Measurements from ENCODE around the gene PEAR1. TPM values are rescaled to one million over a fixed set of nuclear protein-coding genes. Genes with fewer than 3 reads are reported as not detected.

Gene PEAR1
- polyA plus RNA-seq, 1 of the 3 experiments (the other 2 are of a cell fraction): 1.2 TPM

DNA sequence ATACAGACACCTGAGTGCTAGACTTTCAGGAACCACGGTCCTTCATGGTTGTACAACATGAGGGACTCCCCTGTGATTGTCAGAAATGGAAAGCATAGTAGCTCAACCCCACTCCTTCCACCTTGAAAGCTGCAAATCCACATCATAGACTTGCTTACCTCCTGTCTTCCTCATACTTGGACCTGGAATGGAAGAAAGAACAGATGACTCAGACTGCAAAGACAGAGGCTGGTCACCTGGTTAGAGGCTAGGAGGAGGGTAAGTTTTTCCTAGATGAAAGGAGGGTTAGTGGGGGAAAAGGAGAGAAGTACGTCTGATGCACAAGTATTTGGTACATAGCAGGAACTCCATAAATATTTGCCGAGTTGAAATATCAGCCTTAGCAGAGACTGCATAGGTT is 64.1 kb downstream of the PEAR1 start:
- Histone ChIP-seq H3K9ac (no peak overlapping the region), H3K4me2 (no peak overlapping the region), H2AFZ (ENCODE audit: low read depth) (no peak overlapping the region), H3K4me1 (ENCODE audit: control insufficient read depth in 1 of 2, insufficient read depth in 2 of 2, low read depth in 1 of 2, low read length in 1 of 2) (peaks cover 0 to 7% of the 10 kb centered on the region in 2 experiments; a peak in 2 of 4 replicates), H3K27ac (ENCODE audit: low read depth in 2 of 2, low read length in 1 of 2) (no peak overlapping the region), H3K4me3 (ENCODE audit: low read depth in 2 of 2, low read length in 1 of 2) (no peak overlapping the region), H3K27me3 (ENCODE audit: insufficient read depth) (no peaks in the 10 kb centered on the region), H4K20me1 (ENCODE audit: insufficient read depth) (no peaks in the 10 kb centered on the region), H3K79me2 (ENCODE audit: insufficient read depth) (no peaks in the 10 kb centered on the region), H3K36me3 (replicated peaks in 1 of 2; ENCODE audit: control insufficient read depth in 1 of 2, insufficient read depth in 2 of 2, low read length in 1 of 2) (peaks cover 42 to 76% of the 10 kb centered on the region in 2 experiments), H3K9me2 (no peaks in the 10 kb centered on the region), H3K9me3 (no peaks in the 10 kb centered on the region), H3F3A (replicated peaks; ENCODE audit: insufficient read depth) (no peaks in the 10 kb centered on the region)
- 58% methylated on average over 2 of the region's 3 CpGs for WGBS (ENCODE audit: low lambda C conversion rate)
- ChIA-PET CTCF (interaction anchor here (2.3 kb wide), 1 partner anchor 30 kb away, joined by 8 read pairs; no protein-coding TSS in a partner anchor), POLR2A (interaction anchor here (1.1 kb wide), 1 partner anchor 12 kb away, joined by 3 read pairs; no protein-coding TSS in a partner anchor)
- TF ChIP-seq, protein P1, sequence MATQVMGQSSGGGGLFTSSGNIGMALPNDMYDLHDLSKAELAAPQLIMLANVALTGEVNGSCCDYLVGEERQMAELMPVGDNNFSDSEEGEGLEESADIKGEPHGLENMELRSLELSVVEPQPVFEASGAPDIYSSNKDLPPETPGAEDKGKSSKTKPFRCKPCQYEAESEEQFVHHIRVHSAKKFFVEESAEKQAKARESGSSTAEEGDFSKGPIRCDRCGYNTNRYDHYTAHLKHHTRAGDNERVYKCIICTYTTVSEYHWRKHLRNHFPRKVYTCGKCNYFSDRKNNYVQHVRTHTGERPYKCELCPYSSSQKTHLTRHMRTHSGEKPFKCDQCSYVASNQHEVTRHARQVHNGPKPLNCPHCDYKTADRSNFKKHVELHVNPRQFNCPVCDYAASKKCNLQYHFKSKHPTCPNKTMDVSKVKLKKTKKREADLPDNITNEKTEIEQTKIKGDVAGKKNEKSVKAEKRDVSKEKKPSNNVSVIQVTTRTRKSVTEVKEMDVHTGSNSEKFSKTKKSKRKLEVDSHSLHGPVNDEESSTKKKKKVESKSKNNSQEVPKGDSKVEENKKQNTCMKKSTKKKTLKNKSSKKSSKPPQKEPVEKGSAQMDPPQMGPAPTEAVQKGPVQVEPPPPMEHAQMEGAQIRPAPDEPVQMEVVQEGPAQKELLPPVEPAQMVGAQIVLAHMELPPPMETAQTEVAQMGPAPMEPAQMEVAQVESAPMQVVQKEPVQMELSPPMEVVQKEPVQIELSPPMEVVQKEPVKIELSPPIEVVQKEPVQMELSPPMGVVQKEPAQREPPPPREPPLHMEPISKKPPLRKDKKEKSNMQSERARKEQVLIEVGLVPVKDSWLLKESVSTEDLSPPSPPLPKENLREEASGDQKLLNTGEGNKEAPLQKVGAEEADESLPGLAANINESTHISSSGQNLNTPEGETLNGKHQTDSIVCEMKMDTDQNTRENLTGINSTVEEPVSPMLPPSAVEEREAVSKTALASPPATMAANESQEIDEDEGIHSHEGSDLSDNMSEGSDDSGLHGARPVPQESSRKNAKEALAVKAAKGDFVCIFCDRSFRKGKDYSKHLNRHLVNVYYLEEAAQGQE (IDR thresholded peaks at IDR 0.05; ENCODE audit: low read depth, low read length): no peak
- no peak for TF ChIP-seq GATA2 (CRISPR knock-in tag; IDR thresholded peaks at IDR 0.05)
- no peak for TF ChIP-seq JUND (IDR thresholded peaks at IDR 0.05)
- no peak for TF ChIP-seq RXRA (IDR thresholded peaks at IDR 0.05; ENCODE audit: borderline replicate concordance, low read depth)
- no peak for TF ChIP-seq RAD21 (IDR thresholded peaks at IDR 0.05; ENCODE audit: low read length)
- no peak for TF ChIP-seq ZBTB33 (IDR thresholded peaks at IDR 0.05; ENCODE audit: borderline replicate concordance, low read depth)
- no peak for TF ChIP-seq TEAD4 (IDR thresholded peaks at IDR 0.05; ENCODE audit: borderline replicate concordance, insufficient read depth)
- TF ChIP-seq EZH2phosphoT487 (IDR thresholded peaks at IDR 0.05; ENCODE audit: borderline replicate concordance, low read depth): no peak
- no peak for TF ChIP-seq CHD2 (IDR thresholded peaks at IDR 0.05; ENCODE audit: low read length, partially characterized antibody)
- no peak for TF ChIP-seq SIN3A (IDR thresholded peaks at IDR 0.05; ENCODE audit: borderline replicate concordance, low read depth, low read length)
- TF ChIP-seq MXI1 (IDR thresholded peaks at IDR 0.05; ENCODE audit: low read depth, low read length): no peak
- no peak for TF ChIP-seq FOXJ3 (CRISPR knock-in tag; IDR thresholded peaks at IDR 0.05)
- no peak for TF ChIP-seq NFIC (IDR thresholded peaks at IDR 0.05; ENCODE audit: borderline replicate concordance)
- no peak for TF ChIP-seq POLR2AphosphoS5 (IDR thresholded peaks at IDR 0.05; ENCODE audit: low read depth, low read length)
- no peak for TF ChIP-seq MEF2A (IDR thresholded peaks at IDR 0.05; ENCODE audit: borderline replicate concordance, low read depth)
- TF ChIP-seq, protein P2, sequence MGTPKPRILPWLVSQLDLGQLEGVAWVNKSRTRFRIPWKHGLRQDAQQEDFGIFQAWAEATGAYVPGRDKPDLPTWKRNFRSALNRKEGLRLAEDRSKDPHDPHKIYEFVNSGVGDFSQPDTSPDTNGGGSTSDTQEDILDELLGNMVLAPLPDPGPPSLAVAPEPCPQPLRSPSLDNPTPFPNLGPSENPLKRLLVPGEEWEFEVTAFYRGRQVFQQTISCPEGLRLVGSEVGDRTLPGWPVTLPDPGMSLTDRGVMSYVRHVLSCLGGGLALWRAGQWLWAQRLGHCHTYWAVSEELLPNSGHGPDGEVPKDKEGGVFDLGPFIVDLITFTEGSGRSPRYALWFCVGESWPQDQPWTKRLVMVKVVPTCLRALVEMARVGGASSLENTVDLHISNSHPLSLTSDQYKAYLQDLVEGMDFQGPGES (IDR thresholded peaks at IDR 0.05; ENCODE audit: low read depth, low read length): no peak
- no peak for DNase-seq
